Choroid plexus epithelial cell (primary cell): ENCODE measurements around the gene SPINDOC.

ENCODE experiments used
- DNase-seq: peaks from one replicate; pipeline ENCODE4 v3.0.0-alpha.2; 2010; ENCODE audit warnings: low read depth
- H3K4me3 ChIP-seq: 2 replicates; pipeline ENCODE4 v1.5.1; 2011; ENCODE audit warnings: low read depth, mild to moderate bottlenecking, control low read depth, low read length, moderate library complexity
- CTCF ChIP-seq: conservative IDR thresholded peaks from 2 replicates; pipeline ENCODE4 v1.5.1; 2011; ENCODE audit warnings: low read depth, mild to moderate bottlenecking, control low read depth, inconsistent platforms, low read length, moderate library complexity

SPINDOC gene

GRCh38 chr11:63811522-63811921 lies 1.7 kb upstream of the SPINDOC start:
- H3K4me3 ChIP-seq: no peak overlapping the region
- no peak for TF ChIP-seq CTCF
- no peak for DNase-seq

- TF ChIP-seq CTCF: no peak
- DNase-seq: peak; percentile 40
- H3K4me3 ChIP-seq: peak overlapping the region; percentile 92
Observed at GRCh38 chr11:63813563-63814382, 517 bp downstream of the SPINDOC start.

- peak; percentile 29 for DNase-seq
- H3K4me3 ChIP-seq: peak overlapping the region; percentile 92
- no peak for TF ChIP-seq CTCF
Observed at GRCh38 chr11:63814383-63814736, 1.1 kb downstream of the SPINDOC start.

- TF ChIP-seq CTCF: no peak
- DNase-seq: no peak
- H3K4me3 ChIP-seq: no peak overlapping the region
Observed at GRCh38 chr11:63816166-63816565, 2.9 kb downstream of the SPINDOC start.

- no peak for TF ChIP-seq CTCF
- no peak overlapping the region for H3K4me3 ChIP-seq
- no peak for DNase-seq
Observed at GRCh38 chr11:63816732-63817131, 3.5 kb downstream of the SPINDOC start.

- no peak overlapping the region for H3K4me3 ChIP-seq
- no peak for DNase-seq
- TF ChIP-seq CTCF: no peak
Observed at GRCh38 chr11:63817758-63818498, 4.7 kb downstream of the SPINDOC start.
